H1 (cell line): ENCODE results near the gene KLHL29. TPM values are rescaled to one million over a fixed set of nuclear protein-coding genes. Genes with fewer than 3 reads are reported as not detected.

Experiments
- CTCF ChIA-PET: fragments of 300-600 bp; sonication (Branson Sonifier 250); formaldehyde crosslinking; loops from one replicate; lab custom pipeline; 2021; ENCODE audit not compliant: partially characterized antibody; lab: Charles Lee
- POLR2A ChIA-PET: fragments of 300-600 bp; sonication (Branson Sonifier 250); formaldehyde crosslinking; loops from one replicate; lab custom pipeline; 2021; ENCODE audit warnings: inconsistent platforms; ENCODE audit not compliant: partially characterized antibody; lab: Charles Lee
- DNase-seq, 2 experiments: peaks; one replicate each; pipeline versions ENCODE4 v3.0.0 to v3.0.0-alpha.2; 2010 to 2022; ENCODE audit warnings: low spot score in 2 of 2, low read depth in 1 of 2, mixed read lengths in 1 of 2
- FAIRE-seq: peaks from 2 replicates; lab custom pipeline; 2011; peaks lifted over from hg19 to GRCh38; lab: Jason Lieb, UNC
- H2AFZ ChIP-seq: 2 replicates; pipeline ENCODE4 v1.8.1; 2012; ENCODE audit warnings: low read length, inconsistent platforms
- H2AK5ac ChIP-seq: 2 replicates; pipeline ENCODE4 v1.6.1; 2013; ENCODE audit warnings: low read depth, low read length
- H2BK120ac ChIP-seq: replicated peaks from 2 replicates; pipeline ENCODE3; 2013; ENCODE audit warnings: low read depth, low read length, inconsistent platforms
- H2BK12ac ChIP-seq: 2 replicates; pipeline ENCODE4 v1.6.1; 2013; ENCODE audit warnings: low read depth, low read length
- H2BK15ac ChIP-seq: 2 replicates; pipeline ENCODE4 v1.6.1; 2013; ENCODE audit warnings: low read length
- H2BK20ac ChIP-seq: 2 replicates; pipeline ENCODE4 v1.6.1; 2013; ENCODE audit warnings: low read length
- H2BK5ac ChIP-seq: 2 replicates; pipeline ENCODE4 v1.6.1; 2013; ENCODE audit warnings: low read depth, low read length
- H3K14ac ChIP-seq: 2 replicates; pipeline ENCODE4 v1.6.1; 2013; ENCODE audit warnings: inconsistent platforms; ENCODE audit not compliant: insufficient read length
- H3K18ac ChIP-seq: 2 replicates; pipeline ENCODE4 v1.6.1; 2013; ENCODE audit warnings: low read length; ENCODE audit errors: extremely low read depth
- H3K23ac ChIP-seq: 2 replicates; pipeline ENCODE4 v1.6.1; 2013; ENCODE audit warnings: inconsistent platforms; ENCODE audit not compliant: insufficient read length
- H3K23me2 ChIP-seq: 2 replicates; pipeline ENCODE4 v1.6.1; 2013; ENCODE audit warnings: low read depth, low read length
- H3K27ac ChIP-seq: 2 replicates; pipeline ENCODE4 v1.6.1; 2011; ENCODE audit warnings: low read depth, low read length, inconsistent platforms
- H3K27me3 ChIP-seq, 4 experiments: replicated peaks in 1 of 4; 1 replicate in 1 of 4; 2 replicates in 3 of 4; pipeline versions ENCODE4 v1.6.1 to v1.8.1; 2011 to 2013; ENCODE audit warnings: low read length in 3 of 4, mild to moderate bottlenecking in 3 of 4, inconsistent platforms in 2 of 4, mixed read lengths in 2 of 4, moderate library complexity in 1 of 4; ENCODE audit not compliant: control insufficient read depth in 3 of 4, insufficient read depth in 3 of 4; ENCODE audit errors: extremely low read depth in 1 of 4
- H3K36me3 ChIP-seq, 4 experiments: 2 replicates each; pipeline versions ENCODE4 v1.6.1 to v1.8.1; 2011 to 2013; ENCODE audit warnings: mild to moderate bottlenecking in 4 of 4, low read length in 3 of 4, moderate library complexity in 2 of 4, control low read depth in 1 of 4, inconsistent platforms in 1 of 4; ENCODE audit not compliant: insufficient read depth in 4 of 4, control insufficient read depth in 2 of 4
- H3K4ac ChIP-seq: replicated peaks from 2 replicates; pipeline ENCODE3; 2013; ENCODE audit warnings: low read length, low read depth, mixed read lengths, inconsistent platforms; ENCODE audit not compliant: insufficient read length
- H3K4me1 ChIP-seq, 4 experiments: replicated peaks in 1 of 4; 1 replicate in 1 of 4; 2 replicates in 3 of 4; pipeline versions ENCODE4 v1.6.1 to v1.8.1; 2011 to 2013; ENCODE audit warnings: low read length in 3 of 4, inconsistent platforms in 2 of 4, mixed read lengths in 1 of 4; ENCODE audit not compliant: insufficient read depth in 4 of 4, control insufficient read depth in 3 of 4
- H3K4me2 ChIP-seq, 2 experiments: 2 replicates each; pipeline versions ENCODE4 v1.6.1 to v1.8.1; 2011 to 2013; ENCODE audit warnings: low read depth in 2 of 2, low read length in 2 of 2, control low read depth in 1 of 2, inconsistent platforms in 1 of 2, mild to moderate bottlenecking in 1 of 2; ENCODE audit not compliant: insufficient read depth in 1 of 2
- H3K4me3 ChIP-seq, 4 experiments: fragments of 200-600, 300-600 bp in 1 of 4; sonication (generic), shearing (Covaris generic), sonication (Bioruptor Twin) in 1 of 4; 2 replicates each; pipeline versions ENCODE4 v1.5.1 to v1.8.1; 2011 to 2016; ENCODE audit warnings: low read length in 4 of 4, low read depth in 3 of 4, control low read depth in 2 of 4, inconsistent platforms in 2 of 4, mild to moderate bottlenecking in 2 of 4, mixed read lengths in 1 of 4, moderate library complexity in 1 of 4; ENCODE audit not compliant: insufficient read depth in 2 of 4; ENCODE audit errors: extremely low read depth in 1 of 4
- H3K56ac ChIP-seq: replicated peaks from 2 replicates; pipeline ENCODE3; 2013; ENCODE audit warnings: low read depth, mild to moderate bottlenecking, mixed read lengths, low read length, inconsistent platforms; ENCODE audit not compliant: insufficient read length
- H3K79me1 ChIP-seq: 2 replicates; pipeline ENCODE4 v1.6.1; 2013; ENCODE audit warnings: low read depth, low read length, control low read depth
- H3K79me2 ChIP-seq, 2 experiments: 2 replicates each; pipeline versions ENCODE4 v1.6.1 to v1.8.1; 2012 to 2013; ENCODE audit warnings: low read length in 2 of 2, mild to moderate bottlenecking in 2 of 2, inconsistent platforms in 1 of 2; ENCODE audit not compliant: insufficient read depth in 2 of 2, control insufficient read depth in 1 of 2
- H3K9ac ChIP-seq, 4 experiments: replicated peaks in 1 of 4; 1 replicate in 1 of 4; 2 replicates in 3 of 4; pipeline versions ENCODE4 v1.6.1 to v1.8.1; 2011 to 2013; ENCODE audit warnings: low read depth in 3 of 4, low read length in 3 of 4, control low read depth in 2 of 4, mild to moderate bottlenecking in 2 of 4, moderate library complexity in 2 of 4, inconsistent platforms in 1 of 4; ENCODE audit errors: extremely low read depth in 1 of 4
- H3K9me3 ChIP-seq, 2 experiments: 2 replicates each; pipeline versions ENCODE4 v1.6.1 to v1.8.1; 2012 to 2013; ENCODE audit warnings: mild to moderate bottlenecking in 2 of 2, moderate library complexity in 2 of 2, control low read depth in 1 of 2, inconsistent platforms in 1 of 2, low read depth in 1 of 2, low read length in 1 of 2, mixed read lengths in 1 of 2; ENCODE audit not compliant: insufficient read depth in 2 of 2
- H4K20me1 ChIP-seq, 2 experiments: replicated peaks in 1 of 2; 2 replicates each; pipeline versions ENCODE3 to v1.8.1; 2011 to 2013; ENCODE audit warnings: inconsistent platforms in 2 of 2, low read length in 2 of 2, mild to moderate bottlenecking in 1 of 2; ENCODE audit not compliant: insufficient read depth in 2 of 2, control insufficient read depth in 1 of 2
- H4K5ac ChIP-seq: 2 replicates; pipeline ENCODE4 v1.6.1; 2013; ENCODE audit warnings: low read length, low read depth, mixed read lengths, inconsistent platforms; ENCODE audit not compliant: insufficient read length
- H4K8ac ChIP-seq: 2 replicates; pipeline ENCODE4 v1.8.0; 2013; ENCODE audit warnings: mild to moderate bottlenecking, moderate library complexity, low read length, inconsistent platforms; ENCODE audit not compliant: insufficient read depth; ENCODE audit errors: extremely low read depth
- H4K91ac ChIP-seq: replicated peaks from 2 replicates; pipeline ENCODE3; 2013; ENCODE audit warnings: low read length, mixed read lengths, inconsistent platforms; ENCODE audit not compliant: insufficient read length
- ATF2 ChIP-seq: IDR thresholded peaks from 2 replicates; pipeline ENCODE4 v1.6.1; 2012; ENCODE audit warnings: low read length, inconsistent platforms
- ATF3 ChIP-seq: IDR thresholded peaks from 2 replicates; pipeline ENCODE4 v1.6.1; 2011; ENCODE audit warnings: low read depth, mild to moderate bottlenecking, low read length; ENCODE audit not compliant: insufficient read depth
- E2F6 ChIP-seq: IDR thresholded peaks from 2 replicates; pipeline ENCODE4 v1.6.1; 2012; ENCODE audit warnings: inconsistent platforms
- FOSL1 ChIP-seq: IDR thresholded peaks from 2 replicates; pipeline ENCODE4 v1.6.1; 2011; ENCODE audit warnings: mild to moderate bottlenecking, low read depth, low read length, moderate library complexity; ENCODE audit not compliant: insufficient read depth
- JUND ChIP-seq: IDR thresholded peaks from 2 replicates; pipeline ENCODE4 v1.6.1; 2011; ENCODE audit warnings: mild to moderate bottlenecking, improper control_type of control experiment, low read length
- MAX ChIP-seq: IDR thresholded peaks from 2 replicates; pipeline ENCODE4 v1.6.1; 2012; ENCODE audit warnings: inconsistent platforms
- POU5F1 ChIP-seq: IDR thresholded peaks from 2 replicates; pipeline ENCODE4 v1.6.1; 2011; ENCODE audit warnings: low read depth, mild to moderate bottlenecking, low read length, moderate library complexity
- WGBS, 2 experiments: shearing (Covaris generic) in 1 of 2; methylation state at CpG; one replicate each; pipeline versions ENCODE4 v1.1.6 to v1.1.7; 2013 to 2015; ENCODE audit warnings: low lambda C conversion rate in 2 of 2, mixed read lengths in 2 of 2, inconsistent platforms in 1 of 2, low coverage in 1 of 2, missing lambda C conversion rate in 1 of 2; ENCODE audit not compliant: insufficient replicate concordance in 2 of 2, insufficient coverage in 1 of 2, insufficient read length in 1 of 2; ENCODE audit errors: extremely low coverage in 1 of 2, missing lambda C conversion rate in 1 of 2; 5-methylcytosine and 5-hydroxymethylcytosine counted together
- polyA plus RNA-seq, 7 experiments: library from polyadenylated mRNA; depleted of rRNA in 3 of 7; stranded (reverse) in 5 of 7; unstranded in 2 of 7; fragments of >200 nt in 5 of 7; fragments of 200-250 nt in 2 of 7; gene quantifications; 1 replicate in 5 of 7; 2 replicates in 1 of 7; 4 replicates in 1 of 7; pipeline versions ENCODE4 v1.2.1 to v1.2.3, GENCODE V29; 2011 to 2013; ENCODE audit warnings: missing spikeins in 2 of 7, mixed read lengths in 2 of 7
- total RNA-seq: library from RNA; stranded (reverse); fragmentation: NEBNext Ultra II Directional; extraction: Animal tissue kit (Norgen Biotek cat#: 25700); gene quantifications from 2 replicates; pipeline ENCODE4 v1.2.1, GENCODE V29; 2021

Gene KLHL29
- total and polyA plus RNA-seq, 2 of the 8 experiments (the other 6 are each of a cell fraction or from before 2014, with no cell fraction given), result 1.1 to 4.7 TPM

- no peaks in the 10 kb centered on the region for H3K79me2 ChIP-seq
- H3K4me2 ChIP-seq, result no peak overlapping the region; a peak in 1 of 4 replicates
- H4K5ac ChIP-seq, result no peak overlapping the region
- H2BK15ac ChIP-seq, result no peak overlapping the region
- no peak overlapping the region for H3K14ac ChIP-seq
- FAIRE-seq, result no peak
- H3K27ac ChIP-seq, result no peak overlapping the region; the same call in 1 of the 2 replicates
- H3K36me3 ChIP-seq, result no peaks in the 10 kb centered on the region
- H3K79me1 ChIP-seq, result no peaks in the 10 kb centered on the region
- no peaks in the 10 kb centered on the region for H3K9me3 ChIP-seq
- peaks cover 3 to 12% (median 5%) of the 10 kb centered on the region in 4 experiments; a peak in 5 of 7 replicates for H3K4me1 ChIP-seq
- no peak overlapping the region for H2BK5ac ChIP-seq
- no peak overlapping the region for H2BK120ac ChIP-seq
- WGBS, 2 experiments, result 69% methylated on average over 5 of the region's 5 CpGs; no CpG with 5 or more reads in 1 of the 2 experiments
- no peak overlapping the region for H2BK12ac ChIP-seq
- H4K91ac ChIP-seq, result no peak overlapping the region
- no peak overlapping the region for H3K9ac ChIP-seq
- TF ChIP-seq ATF3 (no peak), FOSL1 (no peak), ATF2 (no peak), JUND (no peak), MAX (no peak), POU5F1 (no peak), E2F6 (no peak; the same call in 1 of the 2 replicates)
- TF ChIP-seq, all 59 proteins: peak for 0
- DNase-seq, result no peak
- Histone ChIP-seq H3K56ac (no peak overlapping the region), H4K20me1 (no peaks in the 10 kb centered on the region), H2BK20ac (no peak overlapping the region), H4K8ac (no peak overlapping the region), H3K18ac (no peak overlapping the region), H3K4ac (no peak overlapping the region), H3K23ac (no peak overlapping the region), H3K27me3 (no peaks in the 10 kb centered on the region; a peak in 2 of 7 replicates), H2AK5ac (no peak overlapping the region), H3K4me3 (no peak overlapping the region), H2AFZ (no peak overlapping the region), H3K23me2 (no peaks in the 10 kb centered on the region)
- CTCF ChIA-PET, result interaction anchor here (0.8 to 4.4 kb wide), 6 partner anchors 10 to 46 kb away, joined by 3 to 16 read pairs (median 4); no protein-coding TSS in a partner anchor
- POLR2A ChIA-PET, result interaction anchor here (0.6 kb wide), 1 partner anchor 157 kb away, joined by 3 read pairs; no protein-coding TSS in a partner anchor
Observed at GRCh38 chr2:23520256-23520655, 135.3 kb downstream of the KLHL29 start.
